HCT116 (cell line): ENCODE results near the gene ITFG1.

ENCODE experiments used
- CEBPB ChIP-seq: IDR thresholded peaks from 2 replicates; pipeline ENCODE4 v1.6.1; 2012; ENCODE audit warnings: low read depth
- CTCF ChIP-seq, 3 experiments: fragments of 200-600 bp in 1 of 3; sonication (generic) in 1 of 3; IDR thresholded peaks in 2 of 3; conservative IDR thresholded peaks in 1 of 3; 2 replicates each; pipeline ENCODE4 v1.5.1; 2012 to 2017; ENCODE audit warnings: low read depth in 2 of 3, low read length in 2 of 3, antibody characterized with exemption in 1 of 3, borderline replicate concordance in 1 of 3, control low read depth in 1 of 3, mild to moderate bottlenecking in 1 of 3, mixed read lengths in 1 of 3, mixed run types in 1 of 3, moderate library complexity in 1 of 3; ENCODE audit not compliant: insufficient read depth in 1 of 3
- EGR1 ChIP-seq: IDR thresholded peaks from 2 replicates; pipeline ENCODE4 v1.6.1; 2012; ENCODE audit warnings: low read depth
- EZH2phosphoT487 ChIP-seq: fragments of 200-600 bp; IDR thresholded peaks from 2 replicates; pipeline ENCODE4 v1.6.1; 2018; ENCODE audit warnings: antibody characterized with exemption, borderline replicate concordance
- MAX ChIP-seq: IDR thresholded peaks from 2 replicates; pipeline ENCODE4 v1.6.1; 2012
- POLR2A ChIP-seq: IDR thresholded peaks from 2 replicates; pipeline ENCODE4 v1.7.0; 2011; ENCODE audit warnings: borderline replicate concordance; ENCODE audit not compliant: insufficient read depth, insufficient read length; ENCODE audit errors: extremely low read depth
- POLR2AphosphoS5 ChIP-seq: IDR thresholded peaks from 2 replicates; pipeline ENCODE4 v1.6.1; 2011; ENCODE audit warnings: mild to moderate bottlenecking, low read depth, low read length, moderate library complexity
- RAD21 ChIP-seq: IDR thresholded peaks from 2 replicates; pipeline ENCODE4 v1.6.1; 2012; ENCODE audit warnings: low read depth, mild to moderate bottlenecking
- REST ChIP-seq: IDR thresholded peaks from 2 replicates; pipeline ENCODE4 v1.6.1; 2012; ENCODE audit warnings: low read depth
- SIN3A ChIP-seq: IDR thresholded peaks from 2 replicates; pipeline ENCODE4 v1.6.1; 2012; ENCODE audit warnings: low read depth
- SP1 ChIP-seq: IDR thresholded peaks from 2 replicates; pipeline ENCODE4 v1.6.1; 2012; ENCODE audit warnings: low read depth
- SRF ChIP-seq: IDR thresholded peaks from 2 replicates; pipeline ENCODE4 v1.6.1; 2012; ENCODE audit warnings: low read depth
- YY1 ChIP-seq: IDR thresholded peaks from 2 replicates; pipeline ENCODE4 v1.6.1; 2011; ENCODE audit warnings: low read length, low read depth, moderate library complexity, mild to moderate bottlenecking; ENCODE audit not compliant: insufficient replicate concordance; ENCODE audit errors: extremely low read depth
- TF ChIP-seq, protein P1 (sequence below): IDR thresholded peaks from 2 replicates; pipeline ENCODE4 v1.6.1; 2012

- TF ChIP-seq CTCF (IDR thresholded peaks at IDR 0.05 in 2 of 3, conservative IDR thresholded peaks at IDR 0.05 in 1 of 3; ENCODE audit: borderline replicate concordance in 1 of 3, insufficient read depth in 1 of 3, low read depth in 2 of 3, low read length in 2 of 3) (peak; percentile 93 to 97 (median 94)), CEBPB (no peak), RAD21 (peak; percentile 85), EGR1 (no peak), POLR2A (no peak), SIN3A (no peak), SP1 (no peak), SRF (no peak), POLR2AphosphoS5 (no peak), REST (no peak), MAX (no peak), EZH2phosphoT487 (no peak), YY1 (no peak)
- TF ChIP-seq, protein P1, sequence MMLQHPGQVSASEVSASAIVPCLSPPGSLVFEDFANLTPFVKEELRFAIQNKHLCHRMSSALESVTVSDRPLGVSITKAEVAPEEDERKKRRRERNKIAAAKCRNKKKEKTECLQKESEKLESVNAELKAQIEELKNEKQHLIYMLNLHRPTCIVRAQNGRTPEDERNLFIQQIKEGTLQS: no peak
Measured at GRCh38 chr16:47141773-47142485, 318.9 kb downstream of the ITFG1 start.
